ENCODE measurements around the gene NCOA7. TPM values are rescaled to one million over a fixed set of nuclear protein-coding genes. Genes with fewer than 3 reads are reported as not detected.

Gene NCOA7, protein sequence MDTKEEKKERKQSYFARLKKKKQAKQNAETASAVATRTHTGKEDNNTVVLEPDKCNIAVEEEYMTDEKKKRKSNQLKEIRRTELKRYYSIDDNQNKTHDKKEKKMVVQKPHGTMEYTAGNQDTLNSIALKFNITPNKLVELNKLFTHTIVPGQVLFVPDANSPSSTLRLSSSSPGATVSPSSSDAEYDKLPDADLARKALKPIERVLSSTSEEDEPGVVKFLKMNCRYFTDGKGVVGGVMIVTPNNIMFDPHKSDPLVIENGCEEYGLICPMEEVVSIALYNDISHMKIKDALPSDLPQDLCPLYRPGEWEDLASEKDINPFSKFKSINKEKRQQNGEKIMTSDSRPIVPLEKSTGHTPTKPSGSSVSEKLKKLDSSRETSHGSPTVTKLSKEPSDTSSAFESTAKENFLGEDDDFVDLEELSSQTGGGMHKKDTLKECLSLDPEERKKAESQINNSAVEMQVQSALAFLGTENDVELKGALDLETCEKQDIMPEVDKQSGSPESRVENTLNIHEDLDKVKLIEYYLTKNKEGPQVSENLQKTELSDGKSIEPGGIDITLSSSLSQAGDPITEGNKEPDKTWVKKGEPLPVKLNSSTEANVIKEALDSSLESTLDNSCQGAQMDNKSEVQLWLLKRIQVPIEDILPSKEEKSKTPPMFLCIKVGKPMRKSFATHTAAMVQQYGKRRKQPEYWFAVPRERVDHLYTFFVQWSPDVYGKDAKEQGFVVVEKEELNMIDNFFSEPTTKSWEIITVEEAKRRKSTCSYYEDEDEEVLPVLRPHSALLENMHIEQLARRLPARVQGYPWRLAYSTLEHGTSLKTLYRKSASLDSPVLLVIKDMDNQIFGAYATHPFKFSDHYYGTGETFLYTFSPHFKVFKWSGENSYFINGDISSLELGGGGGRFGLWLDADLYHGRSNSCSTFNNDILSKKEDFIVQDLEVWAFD
- total RNA-seq (5.9 TPM), polyA plus RNA-seq (ENCODE audit: insufficient read depth in 1 of 8, insufficient read length in 8 of 8, low replicate concordance in 1 of 8) (1 to 10 TPM; 5.5 to 9.1 (median 6.5) TPM)
- long read RNA-seq, donor 1 = 0 reads
- long read RNA-seq, donor 2 = 0 reads
- long read RNA-seq, donor 3, partial matches to known transcripts = 0 of 2 reads
- long read RNA-seq, donor 3, other reads (novel, unspliced or antisense) = 0 of 2 reads
- long read RNA-seq, donor 4 = 0 reads
- long read RNA-seq, donor 5, partial matches to known transcripts = 0 of 2 reads
- long read RNA-seq, donor 5, other reads (novel, unspliced or antisense) = 0 of 2 reads
- long read RNA-seq, donor 6 = 0 reads
- long read RNA-seq, donor 7 = 0 reads
- long read RNA-seq, donor 8, partial matches to known transcripts = 0 of 1 reads
- long read RNA-seq, donor 8, other reads (novel, unspliced or antisense) = 0 of 1 reads
- long read RNA-seq, donor 9 = 0 reads
- long read RNA-seq, donor 10 = 0 reads
- long read RNA-seq, donor 11, full-length matches to known transcripts = 2 of 2 reads
- long read RNA-seq, donor 11, partial matches to known transcripts = 0 of 2 reads
- long read RNA-seq, donor 11, other reads (novel, unspliced or antisense) = 0 of 2 reads

DNA sequence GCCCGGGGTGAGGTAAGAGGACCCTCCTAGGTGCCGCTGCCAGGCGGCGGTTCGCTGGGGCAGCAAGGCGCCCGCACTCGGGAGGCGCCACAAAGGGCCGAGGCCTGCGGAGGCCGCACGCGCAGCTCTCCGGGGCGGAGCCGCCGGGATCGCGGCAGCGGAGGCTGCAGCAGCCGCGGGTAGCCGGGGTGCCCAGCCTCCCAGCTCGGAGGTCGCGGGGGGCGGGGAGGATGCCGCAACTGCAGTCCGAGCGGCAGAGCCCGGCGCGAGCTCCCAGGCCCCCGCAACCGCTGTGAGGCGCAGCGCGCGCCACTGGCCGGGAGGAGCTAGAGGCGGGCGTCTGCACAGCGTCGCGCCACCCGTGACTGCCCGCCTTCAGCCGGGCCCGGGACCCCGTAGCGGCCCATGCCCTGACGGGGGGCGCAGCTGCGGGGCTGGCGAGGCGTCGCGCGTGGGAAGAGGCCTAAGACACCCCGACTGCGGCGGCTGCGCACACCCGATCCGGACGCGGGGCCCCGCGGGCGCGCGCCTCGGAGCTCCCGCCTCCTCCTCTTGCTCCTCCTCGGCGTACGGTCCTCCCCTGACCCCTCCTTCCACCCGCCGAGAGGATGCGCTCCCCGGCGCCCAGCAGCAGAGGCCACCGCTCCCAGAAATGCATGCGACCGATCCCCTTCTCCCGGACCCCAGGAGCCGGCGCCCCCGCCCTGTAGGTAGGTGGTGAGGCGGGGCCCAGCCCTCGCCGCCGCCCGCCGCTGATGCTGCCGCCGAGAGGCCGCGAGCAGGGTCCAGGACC lies at the start of gene NCOA7:
Gene NCOA7, plus strand, starts transcription at position 603 of the 793 bp plus-strand sequence. CDS start 24,395 bp downstream, outside the sequence.
- peak within 1 kb of the TSS; percentile 98 for H3K27ac ChIP-seq (ENCODE audit: low read length)
- WGBS (ENCODE audit: insufficient coverage) = under 1% methylated on average over 85 of the region's 100 CpGs
- H3K9me3 ChIP-seq (replicated peaks; ENCODE audit: control insufficient read depth, low read depth, low read length) = no peaks in the 10 kb centered on the region
- DNase-seq = peak; percentile 93
- H3K4me1 ChIP-seq (ENCODE audit: control insufficient read depth, insufficient read depth, low read length) = peaks cover 10% of the 10 kb centered on the region
- H3K4me3 ChIP-seq (ENCODE audit: low read length) = peak within 1 kb of the TSS; percentile 75
- H3K27me3 ChIP-seq (ENCODE audit: control insufficient read depth, insufficient read depth, low read length) = no peaks in the 10 kb centered on the region
- no peaks in the 10 kb centered on the region for H3K36me3 ChIP-seq (ENCODE audit: control insufficient read depth, insufficient read depth, low read length)

DNA sequence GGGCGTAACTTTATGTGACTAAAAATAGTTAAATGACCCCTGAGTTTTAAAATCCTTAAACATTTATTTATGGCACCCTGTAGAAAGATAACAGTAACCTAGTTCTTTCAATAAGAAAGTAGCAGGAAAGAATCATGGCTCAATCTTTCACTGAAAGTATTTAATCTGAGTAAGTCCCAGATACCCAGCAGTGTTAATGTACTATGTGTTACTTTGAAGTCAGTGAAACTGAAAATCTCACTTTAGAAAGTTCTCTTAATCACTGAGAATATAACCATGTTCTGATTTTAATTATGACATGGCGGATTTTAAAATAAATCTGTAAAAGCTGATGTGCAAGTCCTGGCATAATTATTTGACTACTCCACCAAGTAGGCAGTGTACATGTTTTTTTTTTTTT lies 49.4 kb upstream of the NCOA7 start:
- Histone ChIP-seq H3K9me3 (replicated peaks; ENCODE audit: control insufficient read depth, low read depth, low read length) (no peaks in the 10 kb centered on the region), H3K36me3 (ENCODE audit: control insufficient read depth, insufficient read depth, low read length) (no peaks in the 10 kb centered on the region), H3K27me3 (ENCODE audit: control insufficient read depth, insufficient read depth, low read length) (peaks cover 5% of the 10 kb centered on the region), H3K4me1 (ENCODE audit: control insufficient read depth, insufficient read depth, low read length) (no peaks in the 10 kb centered on the region), H3K4me3 (ENCODE audit: low read length) (no peak overlapping the region), H3K27ac (ENCODE audit: low read length) (no peak overlapping the region)
- DNase-seq = no peak
- no CpG with 5 or more reads among the region's 2 CpGs for WGBS (ENCODE audit: insufficient coverage)

DNA sequence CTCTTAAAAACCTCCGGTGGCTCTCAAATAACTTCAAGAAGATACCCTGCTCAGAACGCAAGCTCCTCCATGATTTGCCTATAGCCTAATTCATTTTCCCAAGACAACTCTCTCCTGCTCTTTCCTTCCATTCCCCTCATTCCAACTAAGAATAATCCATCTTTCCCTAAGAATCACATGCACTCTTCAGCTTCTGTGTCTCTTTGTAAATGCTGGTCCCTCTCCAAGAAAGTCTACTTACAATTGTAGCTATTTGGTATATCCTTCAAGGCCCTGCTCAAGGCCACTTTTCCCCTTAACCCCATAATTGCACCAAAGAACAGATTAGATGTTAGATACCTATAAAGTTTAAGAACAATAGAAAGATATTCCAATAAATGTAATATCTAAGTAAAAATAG lies 48.7 kb upstream of the NCOA7 start:
- Histone ChIP-seq H3K27me3 (ENCODE audit: control insufficient read depth, insufficient read depth, low read length) (peaks cover 11% of the 10 kb centered on the region), H3K9me3 (replicated peaks; ENCODE audit: control insufficient read depth, low read depth, low read length) (no peaks in the 10 kb centered on the region), H3K27ac (ENCODE audit: low read length) (no peak overlapping the region), H3K4me3 (ENCODE audit: low read length) (no peak overlapping the region), H3K36me3 (ENCODE audit: control insufficient read depth, insufficient read depth, low read length) (no peaks in the 10 kb centered on the region), H3K4me1 (ENCODE audit: control insufficient read depth, insufficient read depth, low read length) (peaks cover 3% of the 10 kb centered on the region)
- no peak for DNase-seq
- WGBS (ENCODE audit: insufficient coverage) = 81% methylated on average over 2 of the region's 2 CpGs

DNA sequence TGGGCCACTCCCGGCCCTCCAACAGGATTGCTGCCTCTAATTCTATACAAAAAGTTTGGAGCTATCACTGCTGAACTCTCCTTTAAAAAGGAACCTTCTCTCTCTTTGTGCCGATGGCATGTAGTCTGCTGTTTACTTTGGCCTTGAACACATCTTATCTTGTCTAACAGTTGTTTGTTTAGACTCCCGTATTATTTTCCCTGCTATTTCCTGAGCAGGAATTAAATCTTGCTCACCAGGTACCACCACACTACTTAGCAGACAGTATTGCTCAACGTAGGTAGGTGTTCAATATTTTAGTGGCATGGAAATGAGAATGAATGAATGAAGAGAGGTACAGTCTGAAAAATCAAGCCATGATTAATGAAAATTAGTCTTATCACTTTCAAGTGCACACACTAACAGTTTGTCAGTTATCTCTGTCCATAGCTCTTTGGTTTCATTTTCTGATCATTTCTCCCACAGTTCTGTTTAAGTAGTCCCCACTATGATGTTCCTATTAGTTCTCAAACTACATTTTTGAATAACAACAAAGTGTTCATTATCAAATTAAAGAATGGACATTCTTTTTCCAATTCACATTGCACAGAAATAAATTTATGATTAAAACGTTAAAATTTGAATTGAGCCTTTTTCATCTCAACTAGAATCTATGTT lies 48.2 kb upstream of the NCOA7 start:
- Histone ChIP-seq H3K36me3 (ENCODE audit: control insufficient read depth, insufficient read depth, low read length) (no peaks in the 10 kb centered on the region), H3K9me3 (replicated peaks; ENCODE audit: control insufficient read depth, low read depth, low read length) (no peaks in the 10 kb centered on the region), H3K4me1 (ENCODE audit: control insufficient read depth, insufficient read depth, low read length) (peaks cover 5% of the 10 kb centered on the region), H3K27me3 (ENCODE audit: control insufficient read depth, insufficient read depth, low read length) (peaks cover 14% of the 10 kb centered on the region), H3K4me3 (ENCODE audit: low read length) (no peak overlapping the region), H3K27ac (ENCODE audit: low read length) (no peak overlapping the region)
- DNase-seq = no peak
- 100% methylated on average over 1 of the region's 5 CpGs for WGBS (ENCODE audit: insufficient coverage)

DNA sequence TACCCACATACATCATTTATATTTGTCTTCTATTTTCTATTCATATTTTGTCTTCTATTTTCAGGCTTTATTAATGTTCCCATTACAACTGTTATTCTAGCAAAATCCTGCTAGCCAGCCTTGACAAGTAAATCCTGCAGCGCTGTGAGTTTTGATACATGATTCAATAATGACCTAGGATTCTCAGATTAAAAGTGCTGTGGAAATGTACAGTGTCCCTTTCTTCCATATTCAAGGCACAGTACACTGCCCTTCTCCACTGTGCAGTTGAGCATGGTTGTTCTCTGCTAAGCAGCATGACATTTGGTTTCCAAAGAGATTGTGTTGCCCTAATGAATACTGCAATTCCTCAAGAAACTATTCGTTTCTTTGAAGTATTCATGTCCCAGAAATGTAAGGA lies 47.2 kb upstream of the NCOA7 start:
- peaks cover 24% of the 10 kb centered on the region for H3K27me3 ChIP-seq (ENCODE audit: control insufficient read depth, insufficient read depth, low read length)
- no peak for DNase-seq
- no peaks in the 10 kb centered on the region for H3K36me3 ChIP-seq (ENCODE audit: control insufficient read depth, insufficient read depth, low read length)
- H3K4me3 ChIP-seq (ENCODE audit: low read length) = no peak overlapping the region
- no peak overlapping the region for H3K27ac ChIP-seq (ENCODE audit: low read length)
- H3K4me1 ChIP-seq (ENCODE audit: control insufficient read depth, insufficient read depth, low read length) = peaks cover 12% of the 10 kb centered on the region
- no peaks in the 10 kb centered on the region for H3K9me3 ChIP-seq (replicated peaks; ENCODE audit: control insufficient read depth, low read depth, low read length)
- WGBS (ENCODE audit: insufficient coverage) = no CpG with 5 or more reads among the region's 2 CpGs

DNA sequence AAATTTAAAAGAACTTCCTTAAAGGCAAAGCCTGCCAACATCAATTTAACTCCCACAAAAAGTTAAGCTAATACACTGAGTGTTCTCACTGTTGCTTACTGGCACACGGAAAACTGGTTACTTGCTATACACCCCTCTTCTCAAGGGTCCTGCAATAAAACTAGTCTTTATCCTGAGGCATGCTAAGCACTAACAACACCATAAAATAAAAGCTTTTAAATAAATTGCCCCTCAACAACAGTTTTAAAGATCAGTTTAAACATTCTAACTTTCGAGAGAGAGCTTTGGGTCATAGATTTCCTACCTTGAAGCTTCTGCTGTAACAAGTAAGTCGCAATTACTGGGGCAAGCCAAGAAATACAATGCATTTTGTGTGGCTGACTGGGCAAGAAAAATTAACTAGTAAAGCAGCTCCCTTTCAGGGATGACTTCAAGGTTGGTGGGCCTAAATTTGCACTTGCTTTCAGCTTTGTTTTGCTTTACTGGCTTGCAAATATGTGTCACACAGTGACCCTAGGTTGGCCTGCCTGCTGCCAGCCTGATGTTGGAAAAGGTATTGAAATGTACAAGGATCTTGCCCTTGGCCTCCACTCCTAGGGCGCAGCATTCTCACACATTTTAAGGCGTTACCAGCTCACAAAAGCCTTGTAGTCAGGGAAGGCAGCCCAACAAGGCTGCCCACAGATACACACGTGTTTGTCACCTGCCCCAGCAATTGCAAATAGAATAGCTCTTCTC lies 45.3 kb upstream of the NCOA7 start:
- H3K9me3 ChIP-seq (replicated peaks; ENCODE audit: control insufficient read depth, low read depth, low read length) = no peaks in the 10 kb centered on the region
- peaks cover 23% of the 10 kb centered on the region for H3K4me1 ChIP-seq (ENCODE audit: control insufficient read depth, insufficient read depth, low read length)
- peaks cover 39% of the 10 kb centered on the region for H3K27me3 ChIP-seq (ENCODE audit: control insufficient read depth, insufficient read depth, low read length)
- WGBS (ENCODE audit: insufficient coverage) = 54% methylated on average over 3 of the region's 6 CpGs
- H3K4me3 ChIP-seq (ENCODE audit: low read length) = no peak overlapping the region
- no peak for DNase-seq
- H3K27ac ChIP-seq (ENCODE audit: low read length) = no peak overlapping the region
- H3K36me3 ChIP-seq (ENCODE audit: control insufficient read depth, insufficient read depth, low read length) = no peaks in the 10 kb centered on the region

DNA sequence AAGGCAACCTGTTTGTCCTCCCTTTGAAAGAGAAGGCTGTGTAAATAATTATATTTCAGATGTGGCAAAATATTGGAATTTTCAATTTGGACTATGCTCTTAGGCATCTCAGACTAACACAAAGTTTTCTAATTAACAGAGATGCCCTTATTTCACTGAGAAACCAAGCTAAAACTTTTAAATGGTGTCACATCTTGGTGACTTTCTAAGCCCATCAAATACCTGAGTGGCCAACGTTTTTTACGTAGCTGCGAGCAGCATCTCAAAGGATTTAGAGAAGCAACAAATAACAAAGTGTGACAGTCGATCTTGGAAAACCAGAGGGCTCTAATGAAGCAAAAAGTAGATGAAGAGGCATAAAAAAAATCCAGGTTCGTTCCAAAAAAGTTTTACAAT lies 44.7 kb upstream of the NCOA7 start:
- Histone ChIP-seq H3K4me3 (ENCODE audit: low read length) (no peak overlapping the region), H3K9me3 (replicated peaks; ENCODE audit: control insufficient read depth, low read depth, low read length) (no peaks in the 10 kb centered on the region), H3K27ac (ENCODE audit: low read length) (peak overlapping the region; percentile 92), H3K27me3 (ENCODE audit: control insufficient read depth, insufficient read depth, low read length) (peaks cover 39% of the 10 kb centered on the region), H3K36me3 (ENCODE audit: control insufficient read depth, insufficient read depth, low read length) (no peaks in the 10 kb centered on the region), H3K4me1 (ENCODE audit: control insufficient read depth, insufficient read depth, low read length) (peaks cover 23% of the 10 kb centered on the region)
- no peak for DNase-seq
- 80% methylated on average over 1 of the region's 5 CpGs for WGBS (ENCODE audit: insufficient coverage)

DNA sequence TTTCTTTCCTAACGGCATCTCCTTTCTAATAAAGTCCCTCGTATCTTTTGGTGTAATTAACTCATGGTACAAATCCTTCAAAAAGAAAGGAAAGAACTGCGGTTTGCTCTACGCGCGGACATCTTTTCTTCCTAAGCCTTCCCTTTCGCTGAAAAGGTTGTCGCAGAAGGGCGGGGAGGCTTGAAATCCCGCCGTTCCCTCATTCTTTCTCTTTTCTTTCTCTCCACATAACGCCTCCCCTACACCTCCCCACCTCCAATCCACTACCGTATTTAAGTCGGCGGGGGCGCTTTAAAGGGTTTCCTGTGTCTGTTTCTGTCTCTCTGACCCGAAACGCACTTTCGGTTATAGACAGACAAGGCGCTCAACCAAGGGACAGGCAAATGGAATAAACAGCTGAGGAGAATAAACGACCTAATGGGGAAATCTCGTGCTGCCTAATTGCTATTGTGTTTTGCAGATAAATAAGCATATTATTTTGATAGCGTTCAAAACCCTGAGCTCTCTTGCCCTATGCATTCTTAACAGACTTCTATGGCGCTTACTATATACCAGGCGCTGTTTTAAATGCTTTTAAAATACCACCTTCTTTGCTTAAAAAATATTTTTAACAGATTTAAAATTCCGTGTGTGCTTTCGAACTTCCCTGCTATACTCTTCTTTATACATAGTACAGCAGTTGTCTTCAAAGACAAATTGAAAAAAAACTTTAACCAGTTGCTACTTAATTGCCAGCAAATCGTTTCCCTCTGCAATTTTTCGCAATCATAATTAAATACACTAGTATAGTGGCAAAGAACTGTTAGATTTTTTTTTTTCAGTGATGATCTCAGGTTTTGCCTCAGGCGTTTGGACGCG lies 43.8 kb upstream of the NCOA7 start:
- H3K27me3 ChIP-seq (ENCODE audit: control insufficient read depth, insufficient read depth, low read length) = peaks cover 39% of the 10 kb centered on the region
- DNase-seq = peak; percentile 84

More for the DNA sequence above, 43.8 kb upstream of the NCOA7 start:
- no peaks in the 10 kb centered on the region for H3K36me3 ChIP-seq (ENCODE audit: control insufficient read depth, insufficient read depth, low read length)
- under 1% methylated on average over 19 of the region's 32 CpGs for WGBS (ENCODE audit: insufficient coverage)
- peak overlapping the region; percentile 60 for H3K4me3 ChIP-seq (ENCODE audit: low read length)
- H3K9me3 ChIP-seq (replicated peaks; ENCODE audit: control insufficient read depth, low read depth, low read length) = no peaks in the 10 kb centered on the region
- peak overlapping the region; percentile 92 for H3K27ac ChIP-seq (ENCODE audit: low read length)
- H3K4me1 ChIP-seq (ENCODE audit: control insufficient read depth, insufficient read depth, low read length) = peaks cover 23% of the 10 kb centered on the region

All from muscle of leg (tissue), 16 donors.